Endothelial cell of umbilical vein (primary cell): ENCODE results near the gene OR11H7. TPM values are rescaled to one million over a fixed set of nuclear protein-coding genes. Genes with fewer than 3 reads are reported as not detected.

Experiments
- BruUV-seq: library from RNA; stranded (reverse); fragments of 400-500 nt; replicated peaks from 2 replicates; lab custom pipeline; 2021; lab: Mats Ljungman, UMichigan
- CTCF ChIA-PET: fragments of 300-600, 350-600 bp; sonication (Branson Sonifier 250); formaldehyde crosslinking; loops from one replicate; lab custom pipeline; 2021; ENCODE audit warnings: antibody characterized with exemption, inconsistent platforms; lab: Charles Lee
- POLR2A ChIA-PET: fragments of 300-600, 350-600 bp; sonication (Branson Sonifier 250); formaldehyde crosslinking; loops from one replicate; lab custom pipeline; 2021; ENCODE audit warnings: antibody characterized with exemption, inconsistent platforms; lab: Charles Lee
- DNase-seq: peaks from one replicate; pipeline ENCODE4 v3.0.0-alpha.2; 2011; ENCODE audit warnings: low read depth, low spot score
- FAIRE-seq: peaks from 2 replicates; lab custom pipeline; 2011; peaks lifted over from hg19 to GRCh38; lab: Jason Lieb, UNC
- H2AFZ ChIP-seq: 2 replicates; pipeline ENCODE4 v1.6.0; 2012; ENCODE audit warnings: low read depth, low read length, control low read depth, inconsistent platforms
- H3K27ac ChIP-seq: 2 replicates; pipeline ENCODE4 v1.5.1; 2011; ENCODE audit warnings: low read depth, mild to moderate bottlenecking, control low read depth, low read length, moderate library complexity; ENCODE audit not compliant: insufficient read depth
- H3K27me3 ChIP-seq, 2 experiments: 2 replicates each; pipeline versions ENCODE4 v1.6.0 to v1.6.1; 2011; ENCODE audit warnings: low read length in 2 of 2, mixed read lengths in 1 of 2; ENCODE audit not compliant: control insufficient read depth in 2 of 2, insufficient read depth in 2 of 2
- H3K36me3 ChIP-seq, 2 experiments: 2 replicates in 1 of 2; 3 replicates in 1 of 2; pipeline ENCODE4 v1.5.1; 2011; ENCODE audit warnings: low read length in 2 of 2, mild to moderate bottlenecking in 1 of 2, moderate library complexity in 1 of 2; ENCODE audit not compliant: control insufficient read depth in 2 of 2, insufficient read depth in 2 of 2; ENCODE audit errors: extremely low read depth in 1 of 2
- H3K4me1 ChIP-seq: 3 replicates; pipeline ENCODE4 v1.5.1; 2011; ENCODE audit warnings: mild to moderate bottlenecking, low read length; ENCODE audit not compliant: control insufficient read depth, insufficient read depth; ENCODE audit errors: extremely low read depth
- H3K4me2 ChIP-seq: 2 replicates; pipeline ENCODE4 v1.6.1; 2011; ENCODE audit warnings: low read length, control low read depth, mixed read lengths; ENCODE audit not compliant: insufficient read depth
- H3K4me3 ChIP-seq, 3 experiments: fragments of 200-600 bp in 1 of 3; sonication (generic), shearing (Covaris generic) in 1 of 3; replicated peaks in 1 of 3; 2 replicates each; pipeline ENCODE4 v1.5.1; 2011 to 2016; ENCODE audit warnings: control low read depth in 3 of 3, low read length in 3 of 3, mild to moderate bottlenecking in 2 of 3, inconsistent platforms in 1 of 3, low read depth in 1 of 3, moderate library complexity in 1 of 3; ENCODE audit not compliant: insufficient read depth in 1 of 3
- H3K79me2 ChIP-seq: 2 replicates; pipeline ENCODE4 v1.6.0; 2012; ENCODE audit warnings: low read length, inconsistent platforms; ENCODE audit not compliant: control insufficient read depth, insufficient read depth
- H3K9ac ChIP-seq: replicated peaks from 2 replicates; pipeline ENCODE3; 2011; ENCODE audit warnings: low read length, control low read depth; ENCODE audit not compliant: insufficient read depth; ENCODE audit errors: extremely low read depth
- H3K9me1 ChIP-seq: replicated peaks from 3 replicates; pipeline ENCODE4 v1.6.0; 2011; ENCODE audit warnings: mild to moderate bottlenecking, low read length; ENCODE audit not compliant: control insufficient read depth, insufficient read depth; ENCODE audit errors: extremely low read depth
- H3K9me3 ChIP-seq: replicated peaks from 2 replicates; pipeline ENCODE4 v1.5.1; 2012; ENCODE audit warnings: low read length, inconsistent platforms; ENCODE audit not compliant: control insufficient read depth, insufficient read depth
- H4K20me1 ChIP-seq: replicated peaks from 2 replicates; pipeline ENCODE3; 2011; ENCODE audit warnings: mild to moderate bottlenecking, low read length; ENCODE audit not compliant: control insufficient read depth, insufficient read depth; ENCODE audit errors: extremely low read depth
- EZH2 ChIP-seq: IDR thresholded peaks from 2 replicates; pipeline ENCODE4 v1.6.1; 2012; ENCODE audit warnings: borderline replicate concordance, low read depth, mild to moderate bottlenecking, moderate library complexity, low read length, inconsistent platforms; ENCODE audit not compliant: severe bottlenecking
- FOS ChIP-seq: IDR thresholded peaks from 2 replicates; pipeline ENCODE4 v1.6.1; 2011; ENCODE audit warnings: mild to moderate bottlenecking, low read length, moderate library complexity, borderline replicate concordance; ENCODE audit not compliant: insufficient read depth
- GATA2 ChIP-seq: IDR thresholded peaks from 2 replicates; pipeline ENCODE4 v1.7.0; 2011; ENCODE audit warnings: low read depth, mild to moderate bottlenecking, moderate library complexity, mixed read lengths, low read length; ENCODE audit not compliant: insufficient read length, insufficient read depth
- JUN ChIP-seq: IDR thresholded peaks from 2 replicates; pipeline ENCODE4 v1.6.1; 2011; ENCODE audit warnings: borderline replicate concordance, low read depth; ENCODE audit not compliant: insufficient read length, insufficient read depth
- MYC ChIP-seq: IDR thresholded peaks from one replicate; pipeline ENCODE4 v1.6.1; 2011; ENCODE audit warnings: mild to moderate bottlenecking, low read depth, low read length
- POLR2A ChIP-seq: IDR thresholded peaks from 2 replicates; pipeline ENCODE4 v1.6.1; 2012; ENCODE audit warnings: low read depth, mild to moderate bottlenecking, control low read depth, low read length
- POLR2AphosphoS5 ChIP-seq: IDR thresholded peaks from 2 replicates; pipeline ENCODE4 v1.6.1; 2012; ENCODE audit warnings: low read depth, mild to moderate bottlenecking, control low read depth, low read length, moderate library complexity; ENCODE audit not compliant: insufficient read depth
- dilution Hi-C: fragments of 300-500 bp; cut with MboI; formaldehyde crosslinking; loops from one replicate; pipeline ENCODE4 v1.15.0; 2019; ENCODE audit warnings: low sequenced_read_pairs; ENCODE audit not compliant: extremely low pct_ligation_motif_present
- intact Hi-C: fragments of 100-400 bp; cut with micrococcal nuclease; formaldehyde crosslinking; loops from one replicate; pipeline ENCODE4 v1.10.0; 2022
- polyA plus RNA-seq, 4 experiments: library from polyadenylated mRNA; depleted of rRNA in 3 of 4; stranded (reverse) in 3 of 4; unstranded in 1 of 4; fragments of >200 nt; gene quantifications; 2 replicates each; pipeline versions ENCODE4 v1.2.1 to v1.2.3, GENCODE V29; 2011 to 2012; ENCODE audit warnings: missing spikeins in 1 of 4
- total RNA-seq: library from RNA; stranded (reverse); gene quantifications from 2 replicates; pipeline ENCODE4 v1.2.3, GENCODE V29; 2021
- TF ChIP-seq, protein P1 (sequence below), 2 donors: IDR thresholded peaks; 1 replicate in 1 of 2; 2 replicates in 1 of 2; pipeline ENCODE4 v1.5.1; 2011; ENCODE audit warnings: low read length in 2 of 2, mild to moderate bottlenecking in 2 of 2, moderate library complexity in 2 of 2, control low read depth in 1 of 2, inconsistent platforms in 1 of 2, low read depth in 1 of 2; ENCODE audit not compliant: insufficient read depth in 1 of 2; ENCODE audit errors: extremely low read depth in 1 of 2
- TF ChIP-seq, protein P2 (sequence below): IDR thresholded peaks from 2 replicates; pipeline ENCODE4 v1.6.1; 2011; ENCODE audit not compliant: insufficient read depth, insufficient read length

The OR11H7 gene
- total and polyA plus RNA-seq, 2 donors (not counting 3 experiments of a cell fraction or from before 2014, with no cell fraction given) = not detected

DNA sequence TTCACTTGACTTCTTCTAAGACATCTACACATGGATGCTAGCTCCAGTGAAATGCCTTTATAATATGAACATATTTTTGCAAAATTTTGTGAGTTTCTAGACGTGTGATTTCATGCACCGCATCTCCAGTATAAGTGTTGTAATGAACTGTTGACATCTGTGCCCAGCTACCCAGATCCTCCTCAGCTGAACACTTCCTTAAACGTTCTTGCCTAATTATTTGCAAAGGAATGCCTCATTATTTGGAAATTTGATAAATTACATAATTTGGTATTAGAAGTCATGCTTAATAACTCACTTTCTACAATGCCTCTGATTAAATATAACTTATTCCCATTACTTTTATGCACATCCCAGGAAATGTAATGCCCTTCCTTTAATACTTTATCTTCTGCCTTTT lies 24.1 kb upstream of the OR11H7 start:
- no peak overlapping the region for H2AFZ ChIP-seq
- no peaks in the 10 kb centered on the region for H3K9me1 ChIP-seq
- DNase-seq (no peak), FAIRE-seq (no peak)
- no peak overlapping the region for H3K4me2 ChIP-seq
- H3K36me3 ChIP-seq = no peaks in the 10 kb centered on the region
- CTCF ChIA-PET = no interaction called here
- no peak overlapping the region for H3K4me3 ChIP-seq
- no peaks in the 10 kb centered on the region for H4K20me1 ChIP-seq
- BruUV-seq = no TSS peak
- dilution Hi-C loops (no loop called here), intact Hi-C loops (no loop called here)
- H3K9me3 ChIP-seq = no peaks in the 10 kb centered on the region
- no peak overlapping the region for H3K9ac ChIP-seq
- POLR2A ChIA-PET = no interaction called here
- no peaks in the 10 kb centered on the region for H3K79me2 ChIP-seq
- TF ChIP-seq POLR2A (no peak), JUN (no peak), EZH2 (no peak)
- TF ChIP-seq, protein P1, sequence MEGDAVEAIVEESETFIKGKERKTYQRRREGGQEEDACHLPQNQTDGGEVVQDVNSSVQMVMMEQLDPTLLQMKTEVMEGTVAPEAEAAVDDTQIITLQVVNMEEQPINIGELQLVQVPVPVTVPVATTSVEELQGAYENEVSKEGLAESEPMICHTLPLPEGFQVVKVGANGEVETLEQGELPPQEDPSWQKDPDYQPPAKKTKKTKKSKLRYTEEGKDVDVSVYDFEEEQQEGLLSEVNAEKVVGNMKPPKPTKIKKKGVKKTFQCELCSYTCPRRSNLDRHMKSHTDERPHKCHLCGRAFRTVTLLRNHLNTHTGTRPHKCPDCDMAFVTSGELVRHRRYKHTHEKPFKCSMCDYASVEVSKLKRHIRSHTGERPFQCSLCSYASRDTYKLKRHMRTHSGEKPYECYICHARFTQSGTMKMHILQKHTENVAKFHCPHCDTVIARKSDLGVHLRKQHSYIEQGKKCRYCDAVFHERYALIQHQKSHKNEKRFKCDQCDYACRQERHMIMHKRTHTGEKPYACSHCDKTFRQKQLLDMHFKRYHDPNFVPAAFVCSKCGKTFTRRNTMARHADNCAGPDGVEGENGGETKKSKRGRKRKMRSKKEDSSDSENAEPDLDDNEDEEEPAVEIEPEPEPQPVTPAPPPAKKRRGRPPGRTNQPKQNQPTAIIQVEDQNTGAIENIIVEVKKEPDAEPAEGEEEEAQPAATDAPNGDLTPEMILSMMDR (IDR thresholded peaks at IDR 0.05; ENCODE audit: extremely low read depth in 1 of 2, insufficient read depth in 1 of 2, low read depth in 1 of 2, low read length in 2 of 2) = no peak
- TF ChIP-seq, protein P2, sequence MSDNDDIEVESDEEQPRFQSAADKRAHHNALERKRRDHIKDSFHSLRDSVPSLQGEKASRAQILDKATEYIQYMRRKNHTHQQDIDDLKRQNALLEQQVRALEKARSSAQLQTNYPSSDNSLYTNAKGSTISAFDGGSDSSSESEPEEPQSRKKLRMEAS = no peak
- no peaks in the 10 kb centered on the region for H3K4me1 ChIP-seq
- H3K27ac ChIP-seq = no peak overlapping the region
- no peaks in the 10 kb centered on the region for H3K27me3 ChIP-seq

DNA sequence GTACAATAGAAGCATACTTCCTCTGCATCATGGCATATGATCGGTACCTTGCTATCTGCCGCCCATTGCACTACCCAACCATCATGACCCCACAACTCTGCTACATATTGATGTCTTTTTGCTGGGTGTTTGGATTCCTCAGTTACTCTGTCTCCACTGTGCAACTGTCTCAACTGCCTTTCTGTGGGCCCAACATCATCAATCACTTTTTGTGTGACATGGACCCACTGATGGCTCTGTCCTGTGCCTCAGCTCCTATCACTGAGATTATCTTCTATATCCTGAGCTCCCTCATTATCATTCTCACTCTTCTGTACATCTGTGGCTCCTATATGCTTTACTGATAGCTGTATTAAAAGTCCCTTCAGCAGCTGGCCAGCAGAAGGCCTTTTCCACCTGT lies 19.2 kb upstream of the OR11H7 start:
- dilution Hi-C loops (no loop called here), intact Hi-C loops (no loop called here)
- Histone ChIP-seq H3K4me2 (no peak overlapping the region), H3K9ac (no peak overlapping the region), H3K9me3 (no peaks in the 10 kb centered on the region), H3K27me3 (no peaks in the 10 kb centered on the region), H3K36me3 (no peaks in the 10 kb centered on the region), H4K20me1 (no peaks in the 10 kb centered on the region), H3K4me3 (no peak overlapping the region), H3K9me1 (no peaks in the 10 kb centered on the region), H3K79me2 (no peaks in the 10 kb centered on the region), H2AFZ (no peak overlapping the region), H3K27ac (no peak overlapping the region), H3K4me1 (no peaks in the 10 kb centered on the region)
- FAIRE-seq = no peak
- ChIA-PET POLR2A (no interaction called here), CTCF (no interaction called here)
- TF ChIP-seq EZH2 (no peak), JUN (no peak), FOS (no peak), POLR2AphosphoS5 (no peak), MYC (no peak), POLR2A (no peak), GATA2 (no peak)
- TF ChIP-seq, protein P1 (IDR thresholded peaks at IDR 0.05; ENCODE audit: extremely low read depth in 1 of 2, insufficient read depth in 1 of 2, low read depth in 1 of 2, low read length in 2 of 2) = no peak
- TF ChIP-seq, protein P2 = no peak
- no TSS peak for BruUV-seq
- no peak for DNase-seq
